SK-N-MC (cell line): ENCODE results near the gene LHFPL2.

Experiments used
- EZH2 ChIP-seq: fragments of 200-600 bp; sonication (generic); IDR thresholded peaks from one replicate; pipeline ENCODE4 v1.6.1; 2017; ENCODE audit warnings: antibody characterized with exemption
- POLR2AphosphoS5 ChIP-seq: IDR thresholded peaks from 2 replicates; pipeline ENCODE4 v1.6.1; 2012; ENCODE audit warnings: mild to moderate bottlenecking, low read depth, low read length, borderline replicate concordance

- no peak for TF ChIP-seq POLR2AphosphoS5
- no peak for TF ChIP-seq EZH2
Observed at GRCh38 chr5:78554670-78555069, 93.9 kb downstream of the LHFPL2 start.
